HG02759 (cell line): ENCODE data around the gene AKR7A2.
A peak's percentile ranks its signal among the peaks of the same experiment; 100 is the strongest.

Experiments
- ATAC-seq: cut with Tn5 transposase; IDR thresholded peaks from one replicate; pipeline ENCODE4 v1.9.1; 2021; ENCODE audit warnings: mild to moderate bottlenecking, moderate library complexity; ENCODE audit not compliant: unreplicated experiment

Gene AKR7A2

DNA sequence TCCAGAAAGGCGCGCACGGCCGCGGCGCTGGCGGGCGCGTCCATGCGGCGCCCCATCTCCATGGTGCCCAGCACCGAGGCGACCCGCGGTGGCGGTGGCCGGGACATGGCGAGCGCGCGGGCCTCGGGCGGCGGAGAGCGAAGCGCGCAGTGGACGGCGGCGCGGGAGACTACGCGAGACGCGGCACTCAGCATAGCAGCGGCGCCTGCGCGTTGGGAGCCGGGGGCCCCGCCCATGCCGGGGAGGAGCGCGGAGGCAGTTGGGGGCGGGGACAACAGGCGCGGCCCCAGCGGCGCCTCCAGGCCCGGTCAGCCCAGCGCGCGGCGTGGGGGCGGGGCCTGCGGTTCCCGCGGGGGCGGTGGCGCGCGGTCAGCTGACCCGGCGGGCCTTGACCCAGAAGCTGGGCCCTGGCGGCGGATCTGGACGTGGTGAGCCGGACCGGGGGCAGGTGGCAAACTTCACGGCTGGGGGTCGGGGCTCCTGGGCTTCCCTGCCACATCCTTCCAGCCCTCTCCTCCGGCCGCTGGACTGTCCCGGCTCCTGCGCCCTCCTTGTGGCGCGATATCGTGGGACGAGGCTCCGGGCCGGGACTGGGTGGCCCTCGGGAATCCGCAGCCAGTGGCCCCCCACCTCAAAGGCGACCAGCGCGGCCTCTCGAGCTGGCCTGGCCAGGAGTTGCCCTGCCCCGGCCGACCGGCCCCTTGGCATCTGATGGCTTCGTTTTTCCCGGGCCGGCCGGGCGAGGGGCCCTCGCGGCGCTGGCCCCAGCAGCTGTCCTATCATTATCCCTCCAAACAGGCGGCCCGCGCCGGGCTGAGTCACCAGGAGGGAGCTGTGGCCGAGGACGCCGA lies at the start of gene AKR7A2, which contains the start of gene SLC66A1:
Gene AKR7A2 (minus strand): TSS at position 214 of the 851 bp plus-strand sequence. CDS start 20 bp downstream, at position 194.
Gene SLC66A1 (plus strand): TSS at position 396 of the 851 bp plus-strand sequence. CDS start 5,352 bp downstream, outside the sequence.
- ATAC-seq = peak; percentile 78

DNA sequence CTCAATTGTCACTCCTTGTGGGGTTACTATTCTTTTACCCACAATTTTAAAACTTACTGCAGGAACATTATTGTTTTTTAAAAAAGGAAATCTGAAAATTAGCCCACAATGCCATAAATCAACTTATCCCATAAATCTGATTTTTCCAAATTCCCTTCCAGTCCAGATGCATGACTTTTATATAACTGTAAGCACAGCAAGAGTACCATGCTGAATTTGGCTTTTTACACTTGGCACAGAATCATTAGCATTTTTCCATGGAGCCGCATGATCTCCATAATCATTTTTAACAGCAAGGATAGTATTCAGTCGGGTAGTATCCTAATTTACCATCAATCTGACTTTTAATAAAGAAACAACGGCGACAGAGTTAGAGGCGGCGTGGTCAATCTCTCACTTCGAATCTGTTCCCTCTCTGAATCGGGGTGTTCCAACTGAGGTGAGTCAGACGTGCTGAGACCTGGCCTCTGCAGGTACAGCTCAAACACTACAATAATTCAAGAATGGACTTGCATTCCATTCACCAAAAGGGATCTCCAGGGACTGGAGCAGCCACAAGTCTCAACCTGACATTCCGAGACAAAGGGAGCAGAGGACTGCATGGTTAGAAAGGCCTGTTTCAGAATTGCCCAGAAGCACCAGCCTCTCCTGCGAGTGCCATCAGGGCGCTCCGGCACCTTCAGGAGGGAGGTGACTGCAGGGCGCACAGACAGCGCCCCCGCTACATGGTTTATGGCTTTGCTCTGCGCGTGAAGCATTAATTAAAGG lies 49.1 kb upstream of the AKR7A2 start:
- ATAC-seq = no peak

DNA sequence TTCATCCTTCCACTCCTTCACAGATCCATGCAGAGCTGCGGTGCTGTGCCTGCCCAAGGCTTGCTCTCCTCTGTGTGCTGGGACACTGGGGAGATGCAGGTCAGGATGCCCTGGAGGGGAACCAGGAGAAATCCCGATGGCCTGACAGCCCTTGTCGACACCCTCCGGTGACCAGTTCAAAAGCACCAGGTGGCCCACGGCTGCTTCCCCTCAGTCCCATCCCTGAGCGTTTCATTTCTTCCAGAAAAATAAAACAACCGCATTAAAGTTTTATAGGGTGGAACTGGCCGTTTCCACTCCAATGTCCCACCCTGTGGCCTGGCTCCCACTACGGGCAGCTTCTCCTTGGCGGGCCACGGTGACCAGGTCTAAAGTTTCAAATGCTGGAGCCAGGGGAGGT lies 48.5 kb upstream of the AKR7A2 start:
- ATAC-seq = no peak

DNA sequence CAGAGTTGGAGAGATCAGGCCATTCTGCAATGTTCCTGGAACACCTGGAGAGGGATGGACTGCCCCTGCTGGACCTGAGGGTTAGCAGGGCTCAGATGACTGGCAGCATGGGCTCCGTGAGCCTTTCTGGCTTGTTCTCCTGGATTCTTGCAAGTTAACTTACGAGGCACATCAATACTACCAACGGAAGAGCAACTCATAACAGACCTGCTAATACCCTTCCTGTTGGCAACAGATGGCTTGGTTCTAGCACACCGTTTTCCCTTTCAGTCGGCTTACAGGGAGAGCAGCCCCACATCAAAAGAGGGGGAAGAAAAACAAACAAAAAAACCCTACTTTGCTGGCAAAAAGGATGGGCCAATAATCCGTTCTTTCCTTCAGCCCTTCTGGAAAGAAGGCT lies 48.1 kb upstream of the AKR7A2 start:
- ATAC-seq = no peak

DNA sequence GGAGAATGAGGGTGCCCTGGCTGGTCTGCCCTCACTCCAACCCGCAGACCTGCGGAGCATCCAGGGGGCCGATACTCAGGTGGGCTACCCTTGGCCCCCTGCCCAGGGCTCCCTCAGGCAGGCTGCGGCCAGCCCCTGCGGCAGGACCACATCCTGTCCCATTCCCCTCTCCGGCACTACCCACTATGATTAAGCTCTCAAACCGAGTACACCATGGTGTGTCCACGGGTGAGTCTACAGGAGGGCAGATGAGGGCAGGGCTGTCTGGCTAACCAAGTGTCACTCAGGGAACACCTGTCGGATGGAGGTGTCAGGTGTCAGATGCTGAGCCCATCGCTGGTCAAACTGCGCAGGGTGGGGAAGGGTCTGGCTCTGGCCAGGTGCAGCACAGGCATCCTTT lies 47.4 kb upstream of the AKR7A2 start:
- no peak for ATAC-seq

DNA sequence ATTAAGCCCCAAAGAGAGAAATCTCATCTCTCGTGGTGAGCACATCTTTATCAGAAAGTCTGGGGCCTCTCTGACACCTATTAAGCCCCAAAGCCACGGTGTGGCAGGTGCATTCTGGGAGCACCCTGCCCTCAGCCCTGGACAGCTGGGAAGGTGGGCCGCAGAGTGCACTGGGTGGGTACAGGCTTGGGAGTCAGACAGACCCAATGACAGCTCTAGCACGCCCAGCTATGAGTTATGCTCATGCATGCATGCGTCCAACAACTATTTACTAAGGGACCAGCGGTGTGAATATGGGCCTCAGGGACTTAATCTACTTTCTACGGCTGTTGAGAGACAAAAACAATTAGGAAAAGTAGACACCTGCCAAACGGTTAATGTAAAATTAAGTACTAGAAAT lies 46.8 kb upstream of the AKR7A2 start:
- ATAC-seq = no peak

DNA sequence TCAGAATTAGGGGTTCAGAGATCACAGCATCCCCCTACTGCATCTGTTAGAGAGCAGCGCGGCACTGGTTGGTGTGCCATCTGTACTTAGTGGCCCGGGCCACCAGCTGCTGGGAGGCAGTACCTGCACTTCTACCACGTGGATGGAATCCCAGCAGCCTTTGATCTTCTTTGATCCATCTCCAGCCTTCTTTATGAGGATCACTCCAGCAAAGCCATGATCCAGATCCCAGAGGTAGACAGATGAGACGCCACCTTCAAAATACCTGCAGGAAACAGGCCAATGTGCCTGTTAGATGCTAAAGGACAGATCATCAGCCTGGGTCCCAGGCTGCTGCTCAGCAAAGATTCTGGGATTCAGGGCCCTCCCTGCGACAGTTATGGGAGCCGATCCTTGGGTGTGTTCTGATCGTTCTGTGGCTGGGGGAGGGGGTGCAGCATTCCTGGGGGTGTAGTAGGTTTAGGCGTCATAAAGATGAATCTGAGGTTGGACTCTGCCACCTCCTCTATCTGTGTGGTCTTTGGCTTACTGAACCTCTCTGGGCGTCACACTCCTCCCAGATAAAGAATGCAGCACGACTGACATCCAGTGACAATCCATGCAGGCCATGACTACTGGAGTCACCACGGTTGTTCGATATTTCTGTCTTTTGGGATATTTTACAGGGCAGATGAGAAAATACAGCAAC lies 45.5 kb upstream of the AKR7A2 start:
- no peak for ATAC-seq

DNA sequence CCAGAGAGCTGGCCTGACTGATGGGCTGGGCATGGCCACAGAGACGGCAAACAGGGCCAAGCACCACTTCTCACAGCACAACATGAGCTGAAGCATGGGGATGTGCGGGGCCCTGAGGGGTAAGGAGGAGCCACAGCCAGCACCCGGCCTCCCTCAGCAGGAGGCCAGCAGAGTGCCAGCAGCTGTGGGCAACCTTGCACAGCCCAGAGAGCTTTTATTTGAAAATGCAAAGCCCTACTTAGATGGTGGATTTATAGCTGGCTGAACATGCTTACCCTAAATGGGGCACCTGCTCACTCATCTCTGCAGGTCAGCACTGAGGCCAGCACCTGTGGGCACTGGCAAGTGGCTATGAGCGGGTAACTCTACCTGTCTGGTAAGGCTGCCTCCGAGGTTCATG lies 44.3 kb upstream of the AKR7A2 start:
- ATAC-seq = no peak

DNA sequence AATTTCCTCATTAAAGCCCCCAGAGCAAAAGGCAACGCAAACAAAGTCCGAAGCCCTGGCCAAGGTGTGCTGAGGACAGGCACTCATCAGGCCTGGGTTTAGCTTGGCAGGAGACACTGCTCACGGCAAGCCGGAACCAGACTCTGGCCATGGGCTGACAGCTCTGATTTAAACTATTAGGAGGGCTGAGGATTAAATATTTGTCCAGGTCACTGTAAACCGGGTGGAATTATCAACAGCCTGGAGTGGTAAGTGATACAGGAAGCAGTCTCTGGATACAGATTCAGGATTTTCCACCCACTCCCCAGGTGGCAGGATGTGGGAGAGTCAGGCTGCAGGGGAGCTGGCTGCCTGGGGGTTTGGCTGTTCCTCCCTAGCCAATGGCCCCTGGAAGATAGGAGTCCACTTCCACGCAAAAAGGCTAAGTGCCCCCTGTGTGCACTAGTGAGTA lies 42.6 kb upstream of the AKR7A2 start:
- ATAC-seq = no peak

DNA sequence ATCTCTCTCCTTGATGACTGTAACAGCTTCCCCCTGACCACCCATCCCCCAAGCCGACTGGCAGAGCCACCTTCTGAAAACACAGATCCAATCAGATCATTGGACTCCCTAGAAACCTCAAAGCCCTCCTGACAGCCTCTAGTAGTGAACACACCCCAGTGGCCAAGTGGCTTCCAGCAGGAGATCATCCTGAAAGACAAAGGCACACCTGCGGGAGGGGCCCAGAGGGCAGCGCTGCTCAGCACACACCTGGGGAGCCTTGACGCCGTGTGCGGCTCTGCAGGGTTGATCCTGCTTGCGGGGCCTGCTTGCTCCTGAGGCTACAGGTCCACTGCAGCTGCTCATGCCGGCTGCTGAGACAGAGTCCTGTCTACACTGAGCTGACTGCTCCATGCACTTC lies 41.7 kb upstream of the AKR7A2 start:
- no peak for ATAC-seq

DNA sequence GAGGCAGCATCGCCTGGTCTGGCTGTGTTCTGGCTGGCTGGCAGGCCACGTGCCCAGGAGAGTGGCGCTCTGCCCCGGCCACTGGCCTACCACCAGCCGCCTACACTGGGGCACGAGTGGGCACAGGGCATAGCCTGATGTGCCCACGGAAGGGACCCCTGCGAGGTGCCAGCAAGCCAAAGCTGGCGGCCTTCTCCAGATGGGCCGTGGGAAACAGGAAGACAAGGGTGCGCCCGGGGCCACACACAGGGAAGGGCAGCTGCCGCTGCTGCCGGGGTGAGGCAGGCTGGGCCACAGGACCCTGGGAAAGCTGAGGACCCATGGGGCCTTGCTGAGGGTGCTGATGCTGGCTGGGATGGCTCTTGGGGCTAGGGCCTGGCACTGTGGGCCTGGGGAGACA lies 40.9 kb upstream of the AKR7A2 start:
- ATAC-seq = no peak

DNA sequence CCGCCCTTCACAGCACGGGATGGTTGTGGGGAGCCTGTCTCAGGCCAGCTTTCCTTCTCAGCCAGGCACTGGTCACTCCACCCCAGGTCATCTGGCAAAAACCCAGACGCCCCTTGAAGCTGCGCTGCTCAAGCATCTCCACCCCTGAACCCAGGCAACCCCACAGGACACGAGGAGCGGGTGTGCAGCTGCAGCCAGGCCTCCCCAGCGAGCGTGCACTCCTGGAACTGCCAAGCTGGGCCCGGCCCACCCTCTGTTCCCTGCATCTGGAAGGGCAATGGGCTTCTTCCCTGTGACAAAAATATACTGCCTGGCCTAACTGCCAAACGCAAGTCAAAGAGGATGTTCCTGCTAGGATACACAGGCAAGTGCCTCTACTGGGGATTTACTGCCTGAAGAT lies 39.9 kb upstream of the AKR7A2 start:
- ATAC-seq = no peak

DNA sequence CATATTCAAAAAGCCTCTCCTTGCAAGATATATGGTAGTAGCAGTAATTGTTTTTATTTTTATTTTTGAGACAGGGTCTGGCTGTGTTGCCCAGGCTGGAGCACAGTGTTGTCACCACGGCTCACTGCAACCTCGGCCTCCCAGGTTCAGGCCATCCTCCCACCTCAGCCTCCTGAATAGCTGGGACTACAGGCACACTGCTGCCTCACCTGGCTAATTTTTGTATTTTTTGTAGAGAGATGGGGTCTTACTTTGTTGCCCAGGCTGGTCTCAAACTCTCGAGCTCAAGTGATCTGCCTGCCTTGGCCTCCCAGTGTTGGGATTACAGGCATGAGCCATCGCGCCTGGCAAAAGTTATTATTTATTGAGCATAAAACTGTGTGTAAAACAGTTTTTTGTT lies 38.6 kb upstream of the AKR7A2 start:
- no peak for ATAC-seq

DNA sequence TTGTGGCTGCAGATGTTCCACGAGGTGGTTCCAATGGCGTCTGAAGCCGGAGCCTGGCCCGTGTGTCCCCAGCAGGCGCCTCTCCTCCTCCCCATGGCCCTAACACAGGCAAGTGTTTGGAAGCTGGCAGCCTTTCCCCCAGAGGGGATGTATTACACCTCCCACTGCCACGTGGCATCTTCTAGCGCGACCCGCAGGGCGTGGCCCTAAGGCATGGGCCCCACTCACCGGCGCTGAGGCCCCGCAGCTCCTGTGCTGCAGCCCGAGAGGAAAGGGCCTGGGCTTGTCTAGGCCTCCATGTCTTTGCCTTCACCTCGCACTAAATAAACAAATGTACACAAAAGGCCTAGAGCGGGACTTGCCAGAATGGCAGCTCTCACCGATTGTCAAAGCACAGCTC lies 38.1 kb upstream of the AKR7A2 start:
- ATAC-seq = no peak

DNA sequence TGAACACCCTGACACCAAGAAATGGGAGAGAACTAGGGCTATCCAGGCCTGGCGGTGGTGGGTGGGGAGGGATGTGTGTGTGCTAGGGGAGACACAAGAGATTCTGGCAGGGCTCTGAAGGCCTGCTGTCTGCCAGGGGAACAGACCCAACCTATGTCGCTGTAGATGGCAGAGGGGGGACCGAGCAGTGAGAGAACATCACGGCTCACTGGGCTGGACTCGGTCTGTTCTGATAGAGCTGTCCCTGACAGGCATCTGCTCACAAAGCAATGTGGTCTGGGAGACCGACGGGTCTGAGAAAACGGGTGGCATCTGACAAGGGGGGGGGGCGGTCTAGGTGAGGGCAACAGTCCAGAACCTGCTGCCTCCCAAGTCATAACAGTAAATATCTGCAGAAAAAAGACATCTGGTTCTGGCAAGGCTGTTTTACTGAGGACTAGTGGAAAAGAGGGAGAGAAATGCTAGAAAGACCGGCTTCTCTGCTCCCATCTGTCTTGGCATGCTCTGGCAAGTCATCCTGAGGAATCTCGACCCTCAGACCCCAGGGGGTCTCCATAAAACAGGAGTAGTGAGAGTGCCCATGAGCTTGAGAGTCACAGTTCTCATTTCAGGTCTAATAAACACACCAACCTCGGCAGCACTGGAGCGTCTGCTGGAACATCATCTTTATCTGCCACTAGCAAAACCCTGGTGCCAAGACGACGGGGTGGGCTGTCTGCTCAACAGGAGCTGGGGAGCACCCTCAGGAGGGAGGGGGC lies 36.7 kb upstream of the AKR7A2 start:
- ATAC-seq = no peak

DNA sequence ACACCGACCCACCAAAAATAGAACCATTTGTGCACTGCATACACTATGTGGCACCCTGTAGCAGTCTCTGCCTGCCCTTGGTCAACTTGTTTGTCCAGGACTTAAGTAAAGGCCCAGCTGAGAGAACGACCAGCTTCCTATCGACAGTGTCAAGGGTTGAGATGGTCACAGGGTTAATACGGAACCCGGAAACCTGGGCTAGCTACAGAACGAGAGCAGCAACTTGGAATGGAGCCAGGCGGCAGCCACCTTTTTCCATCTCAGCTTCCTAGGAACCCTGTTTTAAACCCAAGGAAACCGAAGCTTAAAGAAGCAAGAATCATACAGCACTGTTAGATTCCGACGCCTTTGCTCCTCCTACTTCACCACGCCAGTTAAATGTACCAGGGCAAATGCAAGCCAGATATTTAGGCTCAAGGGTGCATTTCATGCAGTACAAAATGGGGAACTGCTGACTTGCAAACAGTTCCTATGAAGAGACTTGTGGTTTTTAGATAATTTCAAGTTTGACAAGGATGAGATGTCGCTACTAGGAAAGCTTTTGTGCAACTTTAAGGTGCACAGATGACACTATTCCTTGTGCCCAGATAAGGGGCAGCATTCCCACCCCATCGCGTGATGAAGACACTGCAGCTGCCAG lies 35.7 kb upstream of the AKR7A2 start:
- no peak for ATAC-seq

DNA sequence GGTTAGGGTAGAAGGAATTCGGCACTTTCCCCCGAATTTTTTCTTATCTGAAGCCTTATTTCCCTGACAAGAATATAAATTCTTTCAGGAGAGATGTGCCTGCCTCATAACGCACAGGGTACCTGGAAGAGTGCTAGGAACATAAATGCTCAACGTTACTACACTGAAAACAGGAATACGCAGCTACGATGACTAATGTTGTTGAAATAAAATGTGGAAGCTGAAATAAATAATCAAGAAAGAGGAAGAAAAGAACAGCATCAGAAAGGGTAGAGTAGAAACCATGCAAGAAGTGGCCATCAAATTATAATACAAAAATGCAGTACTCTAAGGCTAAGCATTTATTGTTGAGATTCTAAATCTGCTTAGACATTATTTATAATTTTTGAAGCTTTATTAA lies 34.1 kb upstream of the AKR7A2 start:
- no peak for ATAC-seq

DNA sequence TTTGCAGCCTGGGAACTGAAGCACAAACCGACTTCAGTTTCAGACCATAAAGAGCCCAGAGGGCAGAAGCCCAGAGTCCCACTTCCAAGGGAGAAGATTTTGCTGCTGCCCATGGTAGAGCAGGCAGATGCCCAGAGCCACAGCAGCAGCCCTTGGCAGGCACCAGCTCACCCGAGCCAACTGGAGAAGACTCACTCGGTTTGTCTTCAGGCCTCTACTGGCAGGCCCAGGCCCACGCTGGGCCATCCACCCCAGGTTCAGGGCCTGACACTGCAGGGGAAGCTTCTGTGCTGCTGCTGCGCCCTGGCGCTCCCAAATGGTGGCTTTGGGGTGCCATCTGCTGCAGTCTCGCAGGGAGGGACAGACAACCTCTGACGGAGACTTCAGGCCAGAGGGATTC lies 33.4 kb upstream of the AKR7A2 start:
- ATAC-seq = no peak

DNA sequence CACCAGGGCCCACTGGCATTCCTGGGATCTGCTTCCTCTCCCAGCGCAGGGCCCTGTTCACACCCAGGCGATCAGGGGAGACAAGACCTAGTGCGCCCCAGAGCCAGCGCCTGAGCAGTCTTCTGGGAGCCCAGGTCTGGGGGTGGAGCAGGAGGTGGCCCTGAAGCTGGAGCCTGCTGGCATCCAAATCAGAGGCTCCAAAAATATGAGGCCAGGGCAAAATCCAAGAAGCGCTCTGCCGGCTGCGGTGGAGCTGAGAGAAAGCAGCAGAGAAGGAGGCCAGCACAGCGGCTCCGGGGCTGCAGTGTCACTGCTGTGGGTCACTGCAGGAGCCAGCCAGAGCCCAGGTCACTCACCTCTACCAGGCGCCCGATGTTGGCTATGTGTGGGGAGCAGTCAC lies 32.9 kb upstream of the AKR7A2 start:
- ATAC-seq = no peak

DNA sequence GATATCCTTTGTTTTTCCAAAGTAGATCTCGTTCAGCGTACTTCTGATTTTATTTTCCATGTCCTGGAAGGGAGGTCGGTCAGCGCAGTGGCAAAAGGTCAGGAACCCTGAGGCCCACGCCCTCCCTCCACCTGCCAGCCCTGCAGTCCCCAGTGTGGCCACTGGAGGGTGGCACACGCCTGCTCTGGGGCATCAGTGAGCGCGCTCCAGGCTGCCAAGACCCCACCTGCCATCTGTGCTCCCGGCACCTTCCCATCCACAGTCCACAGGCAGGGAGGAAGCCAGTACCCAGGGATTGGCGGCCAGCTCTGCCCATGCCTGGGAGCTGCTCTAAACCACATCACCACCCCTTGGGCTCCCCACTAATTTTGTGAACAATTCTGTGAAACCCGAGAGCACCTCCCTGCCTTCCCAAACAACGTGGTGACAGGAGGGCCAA lies 32.4 kb upstream of the AKR7A2 start:
- no peak for ATAC-seq
